Fibroblast of lung (primary cell): Measurements from ENCODE around the gene C3. TPM values are rescaled to one million over a fixed set of nuclear protein-coding genes. Genes with fewer than 3 reads are reported as not detected.

ENCODE experiments used
- DNase-seq, 2 donors: peaks; one replicate each; pipeline versions ENCODE4 v3.0.0 to v3.0.0-alpha.2; 2010; ENCODE audit warnings: low read depth in 2 of 2
- H2AFZ ChIP-seq: 2 replicates; pipeline ENCODE4 v1.5.1; 2012; ENCODE audit warnings: low read length, control low read depth, inconsistent platforms
- H3K27ac ChIP-seq: 2 replicates; pipeline ENCODE4 v1.5.1; 2011; ENCODE audit warnings: low read length, control low read depth; ENCODE audit not compliant: insufficient read depth
- H3K27me3 ChIP-seq: 2 replicates; pipeline ENCODE4 v1.5.1; 2011; ENCODE audit warnings: mild to moderate bottlenecking, low read length; ENCODE audit not compliant: control insufficient read depth, insufficient read depth
- H3K36me3 ChIP-seq: 2 replicates; pipeline ENCODE4 v1.5.1; 2011; ENCODE audit warnings: low read length; ENCODE audit not compliant: control insufficient read depth, insufficient read depth
- H3K4me1 ChIP-seq: 2 replicates; pipeline ENCODE4 v1.5.1; 2011; ENCODE audit warnings: low read length; ENCODE audit not compliant: control insufficient read depth, insufficient read depth; ENCODE audit errors: extremely low read depth
- H3K4me2 ChIP-seq: 2 replicates; pipeline ENCODE4 v1.5.1; 2011; ENCODE audit warnings: low read length, control low read depth; ENCODE audit not compliant: insufficient read depth; ENCODE audit errors: extremely low read depth
- H3K4me3 ChIP-seq, 4 experiments: fragments of 200-600 bp in 1 of 4; sonication (generic) in 1 of 4; replicated peaks in 1 of 4; 2 replicates each; pipeline ENCODE4 v1.5.1; 2011 to 2016; ENCODE audit warnings: low read length in 4 of 4, low read depth in 3 of 4, mild to moderate bottlenecking in 3 of 4, control low read depth in 2 of 4, inconsistent platforms in 1 of 4, mixed read lengths in 1 of 4; ENCODE audit not compliant: insufficient read depth in 1 of 4; ENCODE audit errors: control extremely low read depth in 1 of 4
- H3K79me2 ChIP-seq: 2 replicates; pipeline ENCODE4 v1.5.1; 2012; ENCODE audit warnings: mild to moderate bottlenecking, low read length, inconsistent platforms; ENCODE audit not compliant: control insufficient read depth, insufficient read depth
- H3K9ac ChIP-seq: 2 replicates; pipeline ENCODE4 v1.5.1; 2011; ENCODE audit warnings: mild to moderate bottlenecking, low read length, control low read depth; ENCODE audit not compliant: insufficient read depth
- H3K9me3 ChIP-seq: 2 replicates; pipeline ENCODE4 v1.5.1; 2012; ENCODE audit warnings: low read depth, low read length; ENCODE audit not compliant: control insufficient read depth, insufficient read depth
- H4K20me1 ChIP-seq: 2 replicates; pipeline ENCODE4 v1.5.1; 2011; ENCODE audit warnings: low read length; ENCODE audit not compliant: control insufficient read depth, insufficient read depth; ENCODE audit errors: extremely low read depth
- CTCF ChIP-seq, 2 donors: IDR thresholded peaks in 1 of 2; conservative IDR thresholded peaks in 1 of 2; 1 replicate in 1 of 2; 2 replicates in 1 of 2; pipeline ENCODE4 v1.5.1; 2011 to 2012; ENCODE audit warnings: low read length in 2 of 2, control low read depth in 1 of 2, inconsistent platforms in 1 of 2, low read depth in 1 of 2, mild to moderate bottlenecking in 1 of 2
- EZH2 ChIP-seq: IDR thresholded peaks from 2 replicates; pipeline ENCODE4 v1.5.1; 2012; ENCODE audit warnings: low read length, control low read depth, mild to moderate bottlenecking; ENCODE audit errors: missing control alignments
- polyA plus RNA-seq, 2 donors: library from polyadenylated mRNA; depleted of rRNA in 1 of 2; stranded (reverse) in 1 of 2; unstranded in 1 of 2; fragments of >200 nt; gene quantifications; 2 replicates each; pipeline ENCODE4 v1.2.1, GENCODE V29; 2011 to 2012; ENCODE audit warnings: missing spikeins in 1 of 2
- total RNA-seq: library from RNA; depleted of rRNA; stranded (reverse); fragments of >200 nt; gene quantifications from 2 replicates; pipeline ENCODE4 v1.2.1, GENCODE V29; 2014

Gene C3
- total and polyA plus RNA-seq, 2 donors (not counting 1 experiment from before 2014, with no cell fraction given) = 1.2 to 2.5 TPM

- Histone ChIP-seq H2AFZ (no peak overlapping the region), H3K79me2 (no peaks in the 10 kb centered on the region), H3K27ac (no peak overlapping the region), H3K4me2 (no peak overlapping the region), H3K27me3 (no peaks in the 10 kb centered on the region), H3K4me1 (no peaks in the 10 kb centered on the region), H3K9me3 (no peaks in the 10 kb centered on the region), H4K20me1 (no peaks in the 10 kb centered on the region), H3K36me3 (peaks cover 3% of the 10 kb centered on the region), H3K9ac (no peak overlapping the region), H3K4me3 (no peak overlapping the region)
- TF ChIP-seq EZH2 (no peak), CTCF (conservative IDR thresholded peaks at IDR 0.05 in 1 of 2, IDR thresholded peaks at IDR 0.05 in 1 of 2; ENCODE audit: low read depth in 1 of 2, low read length in 2 of 2) (no peak)
- no peak for DNase-seq
Observed at GRCh38 chr19:6728346-6728745, 7.9 kb upstream of the C3 start.

- Histone ChIP-seq H2AFZ (no peak overlapping the region), H3K4me1 (no peaks in the 10 kb centered on the region), H3K9ac (no peak overlapping the region), H3K36me3 (no peaks in the 10 kb centered on the region), H3K9me3 (no peaks in the 10 kb centered on the region), H3K79me2 (no peaks in the 10 kb centered on the region), H3K27ac (no peak overlapping the region), H4K20me1 (no peaks in the 10 kb centered on the region), H3K4me3 (no peak overlapping the region), H3K4me2 (no peak overlapping the region), H3K27me3 (no peaks in the 10 kb centered on the region)
- DNase-seq = no peak
- TF ChIP-seq EZH2 = no peak
- TF ChIP-seq CTCF (conservative IDR thresholded peaks at IDR 0.05 in 1 of 2, IDR thresholded peaks at IDR 0.05 in 1 of 2; ENCODE audit: low read depth in 1 of 2, low read length in 2 of 2) = no peak
Observed at GRCh38 chr19:6725513-6726231, 5.2 kb upstream of the C3 start.

- H3K4me3 ChIP-seq = no peak overlapping the region
- no peaks in the 10 kb centered on the region for H3K27me3 ChIP-seq
- H3K4me1 ChIP-seq = no peaks in the 10 kb centered on the region
- no peak for DNase-seq
- no peak overlapping the region for H3K9ac ChIP-seq
- H3K27ac ChIP-seq = no peak overlapping the region
- H3K4me2 ChIP-seq = no peak overlapping the region
- H3K79me2 ChIP-seq = no peaks in the 10 kb centered on the region
- no peak overlapping the region for H2AFZ ChIP-seq
- no peaks in the 10 kb centered on the region for H3K36me3 ChIP-seq
- H3K9me3 ChIP-seq = no peaks in the 10 kb centered on the region
- TF ChIP-seq EZH2 = no peak
- no peak for TF ChIP-seq CTCF (conservative IDR thresholded peaks at IDR 0.05 in 1 of 2, IDR thresholded peaks at IDR 0.05 in 1 of 2; ENCODE audit: low read depth in 1 of 2, low read length in 2 of 2)
- H4K20me1 ChIP-seq = no peaks in the 10 kb centered on the region
Observed at GRCh38 chr19:6724631-6725492, 4.4 kb upstream of the C3 start.
